ENCODE results near the gene PLEKHG7.

PLEKHG7 gene

GRCh38 chr12:92706594-92706993 is 3.8 kb downstream of the PLEKHG7 start:
- TF ChIP-seq POLR2AphosphoS5 (IDR thresholded peaks at IDR 0.05; ENCODE audit: low read depth, low read length) = no peak
- no peak for TF ChIP-seq FOXP2 (optimal IDR thresholded peaks at IDR 0.05; ENCODE audit: borderline replicate concordance, extremely low read depth, extremely low read length, insufficient read depth)
- TF ChIP-seq REST (IDR thresholded peaks at IDR 0.05; ENCODE audit: insufficient read depth in 1 of 2, low read depth in 2 of 2, low read length in 2 of 2) = no peak
- TF ChIP-seq TAF1 (IDR thresholded peaks at IDR 0.05; ENCODE audit: borderline replicate concordance, insufficient read depth, low read length) = no peak
- no peak for TF ChIP-seq SIN3A (IDR thresholded peaks at IDR 0.05; ENCODE audit: borderline replicate concordance, insufficient read depth, low read length)

- TF ChIP-seq SIN3A (IDR thresholded peaks at IDR 0.05; ENCODE audit: borderline replicate concordance, insufficient read depth, low read length) (no peak), FOXP2 (optimal IDR thresholded peaks at IDR 0.05; ENCODE audit: borderline replicate concordance, extremely low read depth, extremely low read length, insufficient read depth) (no peak)
These were observed 5.1 kb downstream of the PLEKHG7 start for GRCh38 chr12:92707926-92708325.

- no peak for TF ChIP-seq POLR2AphosphoS5 (IDR thresholded peaks at IDR 0.05; ENCODE audit: low read depth, low read length)
- no peak for TF ChIP-seq FOXP2 (optimal IDR thresholded peaks at IDR 0.05; ENCODE audit: borderline replicate concordance, extremely low read depth, extremely low read length, insufficient read depth)
- TF ChIP-seq REST (IDR thresholded peaks at IDR 0.05; ENCODE audit: insufficient read depth in 1 of 2, low read depth in 2 of 2, low read length in 2 of 2) = no peak
- TF ChIP-seq SIN3A (IDR thresholded peaks at IDR 0.05; ENCODE audit: borderline replicate concordance, insufficient read depth, low read length) = no peak
- TF ChIP-seq TAF1 (IDR thresholded peaks at IDR 0.05; ENCODE audit: borderline replicate concordance, insufficient read depth, low read length) = no peak
These were observed 12.8 kb downstream of the PLEKHG7 start for GRCh38 chr12:92715625-92716024.

- no peak for TF ChIP-seq POLR2AphosphoS5 (IDR thresholded peaks at IDR 0.05; ENCODE audit: low read depth, low read length)
- TF ChIP-seq FOXP2 (optimal IDR thresholded peaks at IDR 0.05; ENCODE audit: borderline replicate concordance, extremely low read depth, extremely low read length, insufficient read depth) = no peak
These were observed 14.4 kb downstream of the PLEKHG7 start for GRCh38 chr12:92717202-92717601.

GRCh38 chr12:92718483-92718990 is 15.7 kb downstream of the PLEKHG7 start:
- no peak for TF ChIP-seq FOXP2 (optimal IDR thresholded peaks at IDR 0.05; ENCODE audit: borderline replicate concordance, extremely low read depth, extremely low read length, insufficient read depth)
- TF ChIP-seq REST (IDR thresholded peaks at IDR 0.05; ENCODE audit: insufficient read depth in 1 of 2, low read depth in 2 of 2, low read length in 2 of 2) = no peak
- no peak for TF ChIP-seq POLR2AphosphoS5 (IDR thresholded peaks at IDR 0.05; ENCODE audit: low read depth, low read length)
- TF ChIP-seq SIN3A (IDR thresholded peaks at IDR 0.05; ENCODE audit: borderline replicate concordance, insufficient read depth, low read length) = no peak
- TF ChIP-seq TAF1 (IDR thresholded peaks at IDR 0.05; ENCODE audit: borderline replicate concordance, insufficient read depth, low read length) = no peak

GRCh38 chr12:92719674-92720073 is 16.9 kb downstream of the PLEKHG7 start:
- no peak for TF ChIP-seq REST (IDR thresholded peaks at IDR 0.05; ENCODE audit: insufficient read depth in 1 of 2, low read depth in 2 of 2, low read length in 2 of 2)
- no peak for TF ChIP-seq FOXP2 (optimal IDR thresholded peaks at IDR 0.05; ENCODE audit: borderline replicate concordance, extremely low read depth, extremely low read length, insufficient read depth)
- no peak for TF ChIP-seq SIN3A (IDR thresholded peaks at IDR 0.05; ENCODE audit: borderline replicate concordance, insufficient read depth, low read length)
- no peak for TF ChIP-seq TAF1 (IDR thresholded peaks at IDR 0.05; ENCODE audit: borderline replicate concordance, insufficient read depth, low read length)
- no peak for TF ChIP-seq POLR2AphosphoS5 (IDR thresholded peaks at IDR 0.05; ENCODE audit: low read depth, low read length)
